GM23338 (cell line): Measurements from ENCODE around the gene TCAF1.

Experiments used
- EZH2 ChIP-seq: fragments of 200-600 bp; sonication (generic); IDR thresholded peaks from one replicate; pipeline ENCODE4 v1.8.0; 2017; ENCODE audit warnings: antibody characterized with exemption, mild to moderate bottlenecking, low read depth; ENCODE audit not compliant: unreplicated experiment
- EZH2phosphoT487 ChIP-seq: fragments of 200-600 bp; sonication (generic); IDR thresholded peaks from one replicate; pipeline ENCODE4 v1.8.1; 2018; ENCODE audit warnings: antibody characterized with exemption; ENCODE audit not compliant: unreplicated experiment
- TF ChIP-seq, protein P1 (sequence below), 2 experiments: fragments of 200-600 bp in 1 of 2; sonication (generic) in 1 of 2; conservative IDR thresholded peaks; 2 replicates each; pipeline versions ENCODE4 v1.5.1 to v1.6.1; 2016 to 2017; ENCODE audit warnings: antibody characterized with exemption in 2 of 2, low read depth in 2 of 2, mild to moderate bottlenecking in 2 of 2, moderate library complexity in 1 of 2
- TF ChIP-seq, protein P2 (sequence below): IDR thresholded peaks from one replicate; pipeline ENCODE4 v1.6.1; 2018; ENCODE audit warnings: antibody characterized with exemption; ENCODE audit not compliant: unreplicated experiment
- TF ChIP-seq, protein P3 (sequence below): IDR thresholded peaks from 2 replicates; pipeline ENCODE4 v1.6.1; 2016; ENCODE audit warnings: antibody characterized with exemption

DNA sequence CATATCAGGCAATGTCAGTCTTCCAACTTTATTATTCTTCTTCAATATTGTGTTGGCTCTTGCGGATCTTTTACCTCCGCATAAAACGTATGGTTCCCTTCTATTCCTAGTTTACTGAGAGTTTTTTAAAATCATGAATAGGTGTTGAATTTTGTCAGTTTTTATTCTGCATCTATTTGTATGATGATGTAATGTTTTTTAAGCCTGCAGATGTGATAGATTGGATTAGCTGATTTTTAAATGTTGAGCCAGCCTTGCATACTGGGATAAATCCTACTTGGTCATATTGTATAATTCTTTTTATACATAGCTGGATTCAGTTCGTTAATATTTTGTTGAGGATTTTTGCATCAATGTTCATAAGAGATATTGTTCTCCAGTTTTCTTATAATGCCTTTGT is 43.4 kb upstream of the TCAF1 start:
- TF ChIP-seq, protein P1, sequence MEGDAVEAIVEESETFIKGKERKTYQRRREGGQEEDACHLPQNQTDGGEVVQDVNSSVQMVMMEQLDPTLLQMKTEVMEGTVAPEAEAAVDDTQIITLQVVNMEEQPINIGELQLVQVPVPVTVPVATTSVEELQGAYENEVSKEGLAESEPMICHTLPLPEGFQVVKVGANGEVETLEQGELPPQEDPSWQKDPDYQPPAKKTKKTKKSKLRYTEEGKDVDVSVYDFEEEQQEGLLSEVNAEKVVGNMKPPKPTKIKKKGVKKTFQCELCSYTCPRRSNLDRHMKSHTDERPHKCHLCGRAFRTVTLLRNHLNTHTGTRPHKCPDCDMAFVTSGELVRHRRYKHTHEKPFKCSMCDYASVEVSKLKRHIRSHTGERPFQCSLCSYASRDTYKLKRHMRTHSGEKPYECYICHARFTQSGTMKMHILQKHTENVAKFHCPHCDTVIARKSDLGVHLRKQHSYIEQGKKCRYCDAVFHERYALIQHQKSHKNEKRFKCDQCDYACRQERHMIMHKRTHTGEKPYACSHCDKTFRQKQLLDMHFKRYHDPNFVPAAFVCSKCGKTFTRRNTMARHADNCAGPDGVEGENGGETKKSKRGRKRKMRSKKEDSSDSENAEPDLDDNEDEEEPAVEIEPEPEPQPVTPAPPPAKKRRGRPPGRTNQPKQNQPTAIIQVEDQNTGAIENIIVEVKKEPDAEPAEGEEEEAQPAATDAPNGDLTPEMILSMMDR (conservative IDR thresholded peaks at IDR 0.05; ENCODE audit: low read depth in 2 of 2): no peak
- no peak for TF ChIP-seq EZH2
- TF ChIP-seq, protein P2, sequence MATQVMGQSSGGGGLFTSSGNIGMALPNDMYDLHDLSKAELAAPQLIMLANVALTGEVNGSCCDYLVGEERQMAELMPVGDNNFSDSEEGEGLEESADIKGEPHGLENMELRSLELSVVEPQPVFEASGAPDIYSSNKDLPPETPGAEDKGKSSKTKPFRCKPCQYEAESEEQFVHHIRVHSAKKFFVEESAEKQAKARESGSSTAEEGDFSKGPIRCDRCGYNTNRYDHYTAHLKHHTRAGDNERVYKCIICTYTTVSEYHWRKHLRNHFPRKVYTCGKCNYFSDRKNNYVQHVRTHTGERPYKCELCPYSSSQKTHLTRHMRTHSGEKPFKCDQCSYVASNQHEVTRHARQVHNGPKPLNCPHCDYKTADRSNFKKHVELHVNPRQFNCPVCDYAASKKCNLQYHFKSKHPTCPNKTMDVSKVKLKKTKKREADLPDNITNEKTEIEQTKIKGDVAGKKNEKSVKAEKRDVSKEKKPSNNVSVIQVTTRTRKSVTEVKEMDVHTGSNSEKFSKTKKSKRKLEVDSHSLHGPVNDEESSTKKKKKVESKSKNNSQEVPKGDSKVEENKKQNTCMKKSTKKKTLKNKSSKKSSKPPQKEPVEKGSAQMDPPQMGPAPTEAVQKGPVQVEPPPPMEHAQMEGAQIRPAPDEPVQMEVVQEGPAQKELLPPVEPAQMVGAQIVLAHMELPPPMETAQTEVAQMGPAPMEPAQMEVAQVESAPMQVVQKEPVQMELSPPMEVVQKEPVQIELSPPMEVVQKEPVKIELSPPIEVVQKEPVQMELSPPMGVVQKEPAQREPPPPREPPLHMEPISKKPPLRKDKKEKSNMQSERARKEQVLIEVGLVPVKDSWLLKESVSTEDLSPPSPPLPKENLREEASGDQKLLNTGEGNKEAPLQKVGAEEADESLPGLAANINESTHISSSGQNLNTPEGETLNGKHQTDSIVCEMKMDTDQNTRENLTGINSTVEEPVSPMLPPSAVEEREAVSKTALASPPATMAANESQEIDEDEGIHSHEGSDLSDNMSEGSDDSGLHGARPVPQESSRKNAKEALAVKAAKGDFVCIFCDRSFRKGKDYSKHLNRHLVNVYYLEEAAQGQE: no peak
- TF ChIP-seq, protein P3, sequence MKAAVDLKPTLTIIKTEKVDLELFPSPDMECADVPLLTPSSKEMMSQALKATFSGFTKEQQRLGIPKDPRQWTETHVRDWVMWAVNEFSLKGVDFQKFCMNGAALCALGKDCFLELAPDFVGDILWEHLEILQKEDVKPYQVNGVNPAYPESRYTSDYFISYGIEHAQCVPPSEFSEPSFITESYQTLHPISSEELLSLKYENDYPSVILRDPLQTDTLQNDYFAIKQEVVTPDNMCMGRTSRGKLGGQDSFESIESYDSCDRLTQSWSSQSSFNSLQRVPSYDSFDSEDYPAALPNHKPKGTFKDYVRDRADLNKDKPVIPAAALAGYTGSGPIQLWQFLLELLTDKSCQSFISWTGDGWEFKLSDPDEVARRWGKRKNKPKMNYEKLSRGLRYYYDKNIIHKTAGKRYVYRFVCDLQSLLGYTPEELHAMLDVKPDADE: no peak
- TF ChIP-seq EZH2phosphoT487: no peak
